Measurements from ENCODE around the gene TMED1.

The TMED1 gene

DNA sequence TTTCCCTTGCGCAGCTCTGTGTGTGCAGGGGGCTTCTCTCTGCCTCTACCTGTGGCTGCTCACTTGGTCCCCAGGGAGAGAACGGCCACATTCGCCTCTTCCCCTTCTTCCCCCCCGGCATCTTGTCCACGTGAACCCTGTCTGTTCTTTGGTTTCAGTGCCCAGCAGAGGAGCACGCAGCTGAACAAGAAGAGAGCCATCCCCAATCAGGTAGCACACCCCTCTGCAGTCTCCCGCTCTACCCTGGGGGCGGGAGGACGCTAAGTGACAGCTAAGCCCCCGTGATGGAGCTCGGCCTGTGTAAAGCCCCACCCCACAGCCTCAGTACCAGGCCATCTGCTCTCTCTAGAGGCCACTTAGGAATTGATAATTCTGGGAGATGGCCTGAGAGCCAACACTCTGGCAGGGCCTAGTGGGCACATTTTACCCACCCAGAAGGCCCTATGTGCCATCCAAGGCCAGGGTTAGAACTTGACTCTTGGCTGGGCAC, 30.2 kb downstream of the TMED1 start:
- ATAC-seq (replicated peaks) = no peak
- H3K27ac Mint-ChIP-seq = peak overlapping the region in 1 of 2 donors; percentile 26
- no peaks in the 10 kb centered on the region for H3K9me3 Mint-ChIP-seq
- DNase-seq = no peak
- H3K36me3 Mint-ChIP-seq (ENCODE audit: insufficient read depth) = peaks cover 55% of the 10 kb centered on the region
- no peak overlapping the region for H3K4me3 Mint-ChIP-seq
- peaks cover 15 to 27% of the 10 kb centered on the region in 2 donors for H3K4me1 Mint-ChIP-seq (ENCODE audit: low read depth in 2 of 2)
- no peaks in the 10 kb centered on the region for H3K27me3 Mint-ChIP-seq

DNA sequence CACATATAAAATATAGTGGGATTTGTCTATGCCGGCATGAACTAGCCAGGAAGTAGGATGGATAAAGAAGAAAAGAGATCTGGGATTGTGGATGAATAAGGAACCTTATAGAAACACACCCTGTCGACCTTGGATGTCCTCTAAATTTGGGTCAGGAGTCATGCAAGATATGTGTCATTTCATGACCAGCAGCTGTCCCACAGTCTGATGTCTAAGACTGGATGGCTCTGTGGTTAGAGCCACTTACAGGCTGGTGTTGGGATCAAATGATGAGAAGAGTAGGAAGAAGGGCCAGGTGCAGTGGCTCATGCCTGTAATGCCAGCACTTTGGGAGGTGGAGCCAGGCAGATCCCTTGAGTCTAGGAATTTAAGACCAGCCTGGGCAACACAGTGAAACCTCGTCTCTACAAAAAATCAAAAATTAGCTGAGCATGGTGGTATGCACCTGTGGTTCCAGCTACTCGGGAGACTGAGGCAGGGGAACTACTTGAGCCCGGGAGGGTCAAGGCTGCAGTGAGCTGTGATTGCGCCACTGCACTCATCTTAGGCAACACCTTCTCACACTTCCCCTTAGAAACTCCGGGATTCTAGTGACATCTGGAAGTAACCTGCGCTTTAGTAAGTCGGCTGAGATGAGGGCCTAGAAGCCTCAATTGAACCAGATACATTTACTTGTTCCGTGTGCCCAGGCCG, 30.8 kb downstream of the TMED1 start:
- Mint-ChIP-seq H3K27me3 (no peaks in the 10 kb centered on the region), H3K4me3 (no peak overlapping the region), H3K36me3 (ENCODE audit: insufficient read depth) (peaks cover 59% of the 10 kb centered on the region), H3K27ac (peak overlapping the region; percentile 26 to 33), H3K4me1 (ENCODE audit: low read depth in 2 of 2) (peaks cover 19 to 24% of the 10 kb centered on the region in 2 donors), H3K9me3 (no peaks in the 10 kb centered on the region)
- no peak for DNase-seq
- ATAC-seq (replicated peaks) = no peak

DNA sequence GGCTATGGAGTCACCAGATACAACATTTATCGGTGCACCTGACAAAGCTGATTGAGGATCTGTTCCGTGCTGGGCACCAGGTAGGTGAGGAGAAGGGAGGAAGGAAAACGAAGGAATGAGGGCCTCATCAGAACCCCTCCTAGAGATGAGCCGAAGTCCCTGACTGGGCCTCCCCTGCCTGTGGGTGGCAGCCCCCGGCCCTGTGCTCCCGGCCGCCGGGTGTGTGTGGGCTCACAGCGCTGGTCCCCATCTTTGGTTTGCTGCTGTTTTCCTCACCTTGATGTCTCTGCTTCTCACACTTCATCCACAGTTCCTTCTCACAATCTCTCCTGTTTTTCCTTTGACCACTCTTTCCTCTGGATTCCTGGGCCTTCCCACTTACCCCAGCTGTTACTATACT, 32.8 kb downstream of the TMED1 start:
- peaks cover 15 to 17% of the 10 kb centered on the region in 2 donors for H3K4me1 Mint-ChIP-seq (ENCODE audit: low read depth in 2 of 2)
- H3K9me3 Mint-ChIP-seq = no peaks in the 10 kb centered on the region
- DNase-seq = no peak
- ATAC-seq (replicated peaks) = no peak
- H3K4me3 Mint-ChIP-seq = no peak overlapping the region
- peaks cover 66% of the 10 kb centered on the region for H3K36me3 Mint-ChIP-seq (ENCODE audit: insufficient read depth)
- H3K27ac Mint-ChIP-seq = peak overlapping the region; percentile 81 to 90
- H3K27me3 Mint-ChIP-seq = no peaks in the 10 kb centered on the region

DNA sequence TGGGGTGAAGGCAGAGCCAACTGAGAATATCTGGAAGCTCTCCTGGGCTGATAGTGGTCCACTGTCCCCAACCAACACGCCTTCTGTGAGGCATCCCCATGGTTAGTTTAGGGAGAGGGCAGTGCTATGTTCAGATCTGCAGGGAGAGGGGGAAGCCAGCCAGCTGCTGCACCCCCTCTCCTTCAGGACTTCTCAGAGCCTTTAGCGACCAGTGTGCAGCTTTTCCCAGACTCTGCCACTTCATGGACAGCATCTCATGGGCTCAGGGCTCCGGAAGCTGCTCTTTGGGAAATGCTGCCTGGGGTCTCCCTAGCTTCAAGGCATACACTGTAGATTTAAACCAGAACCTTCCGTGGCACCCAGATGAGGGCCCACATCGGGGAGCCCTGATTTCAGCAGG, 33.5 kb downstream of the TMED1 start:
- Mint-ChIP-seq H3K36me3 (ENCODE audit: insufficient read depth) (peaks cover 73% of the 10 kb centered on the region), H3K27me3 (no peaks in the 10 kb centered on the region), H3K4me1 (ENCODE audit: low read depth in 2 of 2) (peaks cover 22 to 23% of the 10 kb centered on the region in 2 donors), H3K4me3 (no peak overlapping the region), H3K9me3 (no peaks in the 10 kb centered on the region), H3K27ac (peak overlapping the region in 1 of 2 donors; percentile 73)
- DNase-seq (no peak), ATAC-seq (replicated peaks) (no peak)

DNA sequence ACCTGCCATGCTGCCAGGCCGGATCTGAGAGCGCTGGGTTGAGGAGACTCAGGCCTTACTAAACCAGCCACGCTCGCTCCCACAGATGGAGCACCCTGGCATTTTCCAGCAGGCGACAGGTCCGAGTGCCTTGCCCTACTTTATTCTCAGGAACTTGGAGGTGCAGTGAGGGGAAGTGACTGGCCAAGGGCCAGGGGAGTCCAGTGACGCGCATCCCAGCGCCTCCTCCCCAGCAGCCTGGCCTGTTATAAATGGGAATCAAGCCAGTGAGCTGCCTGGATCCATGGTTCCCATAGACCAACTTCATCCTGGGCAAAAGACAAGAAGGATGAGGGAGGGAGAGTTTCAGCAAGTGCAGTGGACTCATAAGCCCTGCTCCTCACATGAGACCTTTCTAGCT, 35.5 kb downstream of the TMED1 start:
- H3K4me3 Mint-ChIP-seq = peak overlapping the region in 1 of 2 donors; percentile 60
- no peaks in the 10 kb centered on the region for H3K27me3 Mint-ChIP-seq
- H3K4me1 Mint-ChIP-seq (ENCODE audit: low read depth in 2 of 2) = peaks cover 29 to 32% of the 10 kb centered on the region in 2 donors
- ATAC-seq (replicated peaks) (no peak), DNase-seq (no peak)
- H3K27ac Mint-ChIP-seq = peak overlapping the region; percentile 98
- H3K36me3 Mint-ChIP-seq (ENCODE audit: insufficient read depth) = peaks cover 81% of the 10 kb centered on the region
- H3K9me3 Mint-ChIP-seq = no peaks in the 10 kb centered on the region

DNA sequence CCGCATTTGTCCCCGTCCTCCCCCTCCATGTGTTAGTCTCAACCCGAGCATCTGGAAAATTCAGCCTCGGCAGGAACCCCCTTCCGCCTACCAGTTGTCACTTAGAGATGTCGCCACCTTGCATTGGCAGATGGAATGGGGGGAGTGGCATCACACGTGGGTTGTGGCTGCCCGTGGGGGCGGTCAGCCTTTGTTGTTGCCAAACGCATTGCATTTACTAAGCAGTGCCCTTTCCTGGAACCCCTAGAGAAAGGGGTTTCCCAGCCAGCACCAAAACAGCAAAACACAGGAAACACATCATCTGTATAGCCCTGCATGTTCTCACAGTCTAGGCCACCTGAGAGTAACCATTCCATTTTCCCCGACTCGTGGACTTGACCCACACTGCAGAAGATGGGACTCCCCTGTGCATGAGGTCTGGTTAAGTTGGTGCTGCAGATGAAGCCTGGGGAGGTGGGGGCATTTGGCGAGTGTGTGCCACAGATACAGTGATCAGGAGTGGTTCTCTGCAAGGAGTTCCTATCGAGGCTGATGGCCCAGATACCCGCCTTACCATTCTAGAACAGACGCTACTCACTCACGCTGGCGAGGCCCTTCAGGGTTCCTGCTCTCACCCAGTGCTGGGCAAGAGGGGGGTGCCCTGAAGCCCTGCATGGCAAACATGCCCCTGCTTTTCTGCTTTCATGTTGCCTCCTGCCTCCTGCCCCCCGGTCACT, 38.3 kb downstream of the TMED1 start:
- Mint-ChIP-seq H3K27ac (peak overlapping the region; percentile 98), H3K27me3 (no peaks in the 10 kb centered on the region), H3K4me1 (ENCODE audit: low read depth in 2 of 2) (peaks cover 34 to 35% of the 10 kb centered on the region in 2 donors), H3K4me3 (peak overlapping the region; percentile 80 to 85), H3K36me3 (ENCODE audit: insufficient read depth) (peaks cover 90% of the 10 kb centered on the region), H3K9me3 (no peaks in the 10 kb centered on the region)
- ATAC-seq (replicated peaks) = peak; percentile 84
- peak; percentile 90 to 93 (median 92) for DNase-seq

DNA sequence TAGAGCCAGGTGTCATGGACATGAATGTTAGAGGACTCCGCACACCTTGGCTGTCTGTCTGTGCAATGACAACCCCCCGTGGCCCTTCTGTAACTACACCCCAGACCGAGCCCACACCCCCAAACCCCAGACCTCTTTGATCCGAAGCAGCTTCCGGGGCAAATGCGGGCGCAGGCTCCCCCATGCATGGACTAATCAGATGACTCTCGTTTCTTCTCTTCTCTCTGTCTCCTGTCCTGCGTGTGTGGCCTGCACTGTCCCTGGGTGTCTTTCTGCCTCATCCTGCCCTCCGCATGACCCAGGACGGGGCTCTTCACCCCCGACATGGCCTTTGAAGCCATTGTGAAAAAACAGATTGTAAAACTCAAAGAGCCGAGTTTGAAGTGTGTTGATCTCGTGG, 38.9 kb downstream of the TMED1 start:
- H3K27me3 Mint-ChIP-seq = no peaks in the 10 kb centered on the region
- DNase-seq (peak; percentile 71 to 77 (median 73)), ATAC-seq (replicated peaks) (peak; percentile 52)
- H3K36me3 Mint-ChIP-seq (ENCODE audit: insufficient read depth) = peaks cover 91% of the 10 kb centered on the region
- peak overlapping the region; percentile 98 for H3K27ac Mint-ChIP-seq
- peak overlapping the region; percentile 80 to 85 for H3K4me3 Mint-ChIP-seq
- no peaks in the 10 kb centered on the region for H3K9me3 Mint-ChIP-seq
- peaks cover 34 to 35% of the 10 kb centered on the region in 2 donors for H3K4me1 Mint-ChIP-seq (ENCODE audit: low read depth in 2 of 2)

DNA sequence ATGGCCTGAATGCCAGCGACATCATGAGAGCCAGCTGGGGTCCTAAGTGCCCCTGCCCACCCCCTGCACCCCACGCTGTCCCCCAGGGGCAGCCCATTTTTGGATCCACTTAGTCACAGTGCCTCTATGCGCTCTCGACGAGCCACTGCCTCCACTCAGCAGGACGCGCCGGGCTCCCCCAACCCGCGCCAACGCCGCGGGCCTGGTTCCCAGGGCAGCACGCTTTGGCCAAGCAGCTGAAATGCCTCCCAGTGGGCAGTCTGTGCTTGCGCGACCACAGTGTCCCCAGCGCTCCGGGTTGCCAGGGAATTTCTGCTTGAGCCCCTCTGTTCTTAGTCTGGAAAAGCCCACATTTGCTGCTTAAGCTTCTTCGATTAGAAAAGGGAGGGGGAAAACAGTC, 39.4 kb downstream of the TMED1 start:
- Mint-ChIP-seq H3K27ac (peak overlapping the region; percentile 98), H3K4me3 (peak overlapping the region; percentile 80 to 85), H3K9me3 (no peaks in the 10 kb centered on the region), H3K27me3 (no peaks in the 10 kb centered on the region), H3K4me1 (ENCODE audit: low read depth in 2 of 2) (peaks cover 34 to 35% of the 10 kb centered on the region in 2 donors), H3K36me3 (ENCODE audit: insufficient read depth) (peaks cover 88% of the 10 kb centered on the region)
- no peak for ATAC-seq (replicated peaks)
- no peak for DNase-seq

DNA sequence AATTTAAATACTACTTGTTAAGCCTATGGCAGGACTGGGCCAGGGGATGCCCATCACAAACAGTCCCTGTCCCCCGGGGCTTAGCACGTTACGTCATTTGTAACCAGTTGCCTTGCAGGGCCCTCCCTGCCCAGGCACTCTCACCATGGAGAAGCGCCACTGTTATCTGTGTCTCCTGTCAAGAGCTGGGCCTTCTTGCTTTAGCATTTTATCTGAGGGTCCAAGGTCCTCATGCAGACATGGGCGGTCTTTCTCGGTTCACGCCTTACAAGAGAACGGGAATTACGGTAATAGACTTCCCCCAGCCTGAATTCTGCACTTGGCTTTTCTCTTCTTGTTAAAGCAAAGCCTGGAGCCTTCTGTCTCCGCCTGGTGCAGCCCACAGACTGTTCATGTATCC, 46.1 kb downstream of the TMED1 start:
- H3K36me3 Mint-ChIP-seq (ENCODE audit: insufficient read depth) = peaks cover 86% of the 10 kb centered on the region
- H3K27me3 Mint-ChIP-seq = no peaks in the 10 kb centered on the region
- peaks cover 5 to 9% of the 10 kb centered on the region in 2 donors for H3K4me1 Mint-ChIP-seq (ENCODE audit: low read depth in 2 of 2)
- H3K9me3 Mint-ChIP-seq = no peaks in the 10 kb centered on the region
- H3K4me3 Mint-ChIP-seq = no peak overlapping the region
- ATAC-seq (replicated peaks) (no peak), DNase-seq (no peak)
- peak overlapping the region in 1 of 2 donors; percentile 41 for H3K27ac Mint-ChIP-seq

DNA sequence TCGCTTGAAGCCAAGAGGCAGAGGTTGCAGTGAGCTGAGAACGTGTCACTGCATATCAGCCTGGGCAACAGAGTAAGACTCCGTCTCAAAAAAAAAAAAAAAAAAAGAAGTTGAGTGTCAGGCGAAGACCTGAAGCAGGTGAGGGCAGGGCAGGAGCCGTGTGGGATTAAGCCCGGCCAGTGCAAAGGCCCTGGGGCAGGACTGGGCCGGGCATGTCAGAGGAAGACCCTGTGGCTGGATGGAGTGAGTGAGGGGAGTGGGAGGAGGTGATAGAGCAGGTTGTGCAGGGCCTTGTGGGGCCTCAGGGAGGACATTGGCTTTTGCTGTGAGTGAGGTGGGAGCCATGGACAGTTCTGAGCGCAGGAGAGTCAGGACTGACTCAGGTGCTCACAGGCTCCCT, 47.9 kb downstream of the TMED1 start:
- Mint-ChIP-seq H3K9me3 (no peaks in the 10 kb centered on the region), H3K4me3 (no peak overlapping the region), H3K27me3 (no peaks in the 10 kb centered on the region), H3K36me3 (ENCODE audit: insufficient read depth) (peaks cover 83% of the 10 kb centered on the region), H3K4me1 (ENCODE audit: low read depth in 2 of 2) (peaks cover 3 to 4% of the 10 kb centered on the region in 2 donors), H3K27ac (peak overlapping the region in 1 of 2 donors; percentile 74)
- DNase-seq (no peak), ATAC-seq (replicated peaks) (no peak)

DNA sequence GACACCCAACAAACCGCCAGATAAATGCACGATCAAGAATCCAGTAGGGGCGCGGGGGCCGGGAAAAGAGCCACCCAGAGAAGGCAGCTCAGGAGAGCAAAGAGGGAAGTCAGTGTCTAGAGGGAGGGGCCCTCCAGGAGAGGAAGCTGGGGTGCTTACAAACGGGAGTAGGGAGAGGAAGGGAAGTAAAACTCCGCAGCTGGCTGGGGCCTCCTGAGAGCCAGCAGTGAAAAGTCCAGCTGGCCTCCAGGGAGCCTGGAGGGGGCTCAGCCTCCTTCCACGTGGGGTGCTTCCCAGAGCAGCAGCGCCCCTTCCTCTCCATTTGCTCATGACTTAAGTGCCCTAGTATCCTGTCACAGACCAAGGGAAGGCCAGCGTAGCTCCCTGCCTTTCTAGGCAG, 51.8 kb downstream of the TMED1 start:
- H3K27ac Mint-ChIP-seq = peak overlapping the region in 1 of 2 donors; percentile 85
- H3K9me3 Mint-ChIP-seq = no peaks in the 10 kb centered on the region
- H3K36me3 Mint-ChIP-seq (ENCODE audit: insufficient read depth) = peaks cover 92% of the 10 kb centered on the region
- ATAC-seq (replicated peaks) = no peak
- H3K27me3 Mint-ChIP-seq = no peaks in the 10 kb centered on the region
- H3K4me1 Mint-ChIP-seq (ENCODE audit: low read depth in 2 of 2) = peaks cover 4 to 7% of the 10 kb centered on the region in 2 donors
- H3K4me3 Mint-ChIP-seq = peak overlapping the region in 1 of 2 donors; percentile 8
- no peak for DNase-seq

DNA sequence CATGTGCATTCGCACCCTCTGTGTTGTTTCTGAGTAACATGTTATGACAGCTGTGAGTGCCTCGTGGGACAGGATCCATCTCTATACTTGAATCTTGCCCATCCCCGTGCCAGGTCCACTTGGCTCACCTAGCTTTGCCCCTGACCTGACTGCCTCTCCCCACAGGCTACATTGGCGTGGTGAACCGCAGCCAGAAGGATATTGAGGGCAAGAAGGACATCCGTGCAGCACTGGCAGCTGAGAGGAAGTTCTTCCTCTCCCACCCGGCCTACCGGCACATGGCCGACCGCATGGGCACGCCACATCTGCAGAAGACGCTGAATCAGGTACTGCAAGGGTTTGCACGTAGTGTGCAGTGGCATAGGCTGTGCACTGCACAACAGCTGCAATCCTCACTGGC, 53.2 kb downstream of the TMED1 start:
- Mint-ChIP-seq H3K9me3 (no peaks in the 10 kb centered on the region), H3K4me3 (no peak overlapping the region), H3K4me1 (ENCODE audit: low read depth in 2 of 2) (peaks cover 0 to 7% of the 10 kb centered on the region in 2 donors), H3K27me3 (no peaks in the 10 kb centered on the region), H3K36me3 (ENCODE audit: insufficient read depth) (peaks cover 91% of the 10 kb centered on the region), H3K27ac (no peak overlapping the region)
- no peak for DNase-seq
- peak; percentile 35 for ATAC-seq (replicated peaks)
